WTC11 (cell line): ENCODE data around the gene SYNGAP1. TPM values are rescaled to one million over a fixed set of nuclear protein-coding genes. Genes with fewer than 3 reads are reported as not detected.
A peak's percentile ranks its signal among the peaks of the same experiment; 100 is the strongest.

ENCODE experiments used
- ATAC-seq: fragments of 200-7000 bp; cut with Tn5 transposase; 2 replicates; pipeline ENCODE4 v1.10.0; 2021; ENCODE audit warnings: mild to moderate bottlenecking, moderate library complexity
- CTCF ChIA-PET: fragments of 300-600 bp; sonication (Branson Sonifier 250); formaldehyde crosslinking; loops from one replicate; lab custom pipeline; 2021; ENCODE audit warnings: antibody characterized with exemption; lab: Charles Lee
- POLR2A ChIA-PET: fragments of 350-600 bp; sonication (Branson Sonifier 250); formaldehyde crosslinking; loops from one replicate; lab custom pipeline; 2021; ENCODE audit warnings: antibody characterized with exemption; lab: Charles Lee
- DNase-seq: peaks from one replicate; pipeline ENCODE4 v3.0.0; 2021; ENCODE audit warnings: low spot score
- H3K27ac Mint-ChIP-seq: 2 replicates; pipeline ENCODE4 v1.8.0; 2021; ENCODE audit warnings: mixed read lengths
- H3K27me3 Mint-ChIP-seq: 2 replicates; pipeline ENCODE4 v1.8.0; 2021; ENCODE audit warnings: low read depth, mild to moderate bottlenecking, moderate library complexity, mixed read lengths
- H3K36me3 Mint-ChIP-seq: 2 replicates; pipeline ENCODE4 v1.8.0; 2021; ENCODE audit warnings: mixed read lengths
- H3K4me1 Mint-ChIP-seq: 2 replicates; pipeline ENCODE4 v1.8.0; 2022; ENCODE audit warnings: mixed read lengths
- H3K4me3 Mint-ChIP-seq: 2 replicates; pipeline ENCODE4 v1.8.0; 2021; ENCODE audit warnings: mild to moderate bottlenecking, moderate library complexity, mixed read lengths
- H3K9me3 Mint-ChIP-seq: 2 replicates; pipeline ENCODE4 v1.8.0; 2021; ENCODE audit warnings: mixed read lengths
- ATF1 ChIP-seq: sonication (generic); formaldehyde crosslinking; IDR thresholded peaks from 2 replicates; pipeline ENCODE4 v1.8.1; 2023; ENCODE audit warnings: mild to moderate bottlenecking, moderate library complexity, missing genetic modification reagents
- CBFB ChIP-seq: sonication (generic); formaldehyde crosslinking; IDR thresholded peaks from 2 replicates; pipeline ENCODE4 v1.8.1; 2022; ENCODE audit warnings: mild to moderate bottlenecking, low read depth, missing genetic modification reagents
- FOXK1 ChIP-seq: sonication (generic); formaldehyde crosslinking; IDR thresholded peaks from 2 replicates; pipeline ENCODE4 v1.8.0; 2022; ENCODE audit warnings: mild to moderate bottlenecking, moderate library complexity, missing genetic modification reagents
- MXD4 ChIP-seq: fragments of 250-450 bp; sonication (Bioruptor Pico); IDR thresholded peaks from 2 replicates; pipeline ENCODE4 v1.8.0; 2021; ENCODE audit warnings: mild to moderate bottlenecking, moderate library complexity, borderline replicate concordance
- RORB ChIP-seq: fragments of 250-450 bp; sonication (Bioruptor Pico); IDR thresholded peaks from 2 replicates; pipeline ENCODE4 v1.9.0; 2021; ENCODE audit warnings: mild to moderate bottlenecking
- SMAD4 ChIP-seq: sonication (generic); formaldehyde crosslinking; IDR thresholded peaks from 2 replicates; pipeline ENCODE4 v1.8.0; 2022; ENCODE audit warnings: mild to moderate bottlenecking, missing genetic modification reagents
- ZNF263 ChIP-seq: sonication (generic); formaldehyde crosslinking; IDR thresholded peaks from 2 replicates; pipeline ENCODE4 v1.8.1; 2022; ENCODE audit warnings: low read depth, mild to moderate bottlenecking, moderate library complexity, missing genetic modification reagents
- total RNA-seq: library from RNA; stranded (reverse); gene quantifications from 3 replicates; pipeline ENCODE4 v1.2.3, GENCODE V29; 2021
- TF ChIP-seq, protein P1 (sequence below): fragments of 250-450 bp; sonication (Bioruptor Pico); IDR thresholded peaks from 2 replicates; pipeline ENCODE4 v1.8.0; 2021; ENCODE audit warnings: mild to moderate bottlenecking
- TF ChIP-seq, protein P2 (sequence below): sonication (generic); formaldehyde crosslinking; IDR thresholded peaks from 2 replicates; pipeline ENCODE4 v1.8.1; 2023; ENCODE audit warnings: mild to moderate bottlenecking, missing genetic modification reagents, moderate library complexity
- TF ChIP-seq, protein P3 (sequence below): sonication (generic); formaldehyde crosslinking; IDR thresholded peaks from 2 replicates; pipeline ENCODE4 v1.8.0; 2022; ENCODE audit warnings: mild to moderate bottlenecking, missing genetic modification reagents
- TF ChIP-seq, protein P4 (sequence below): sonication (generic); formaldehyde crosslinking; IDR thresholded peaks from 2 replicates; pipeline ENCODE4 v1.8.1; 2023; ENCODE audit warnings: mild to moderate bottlenecking, moderate library complexity, missing genetic modification reagents
- TF ChIP-seq, protein P5 (sequence below): sonication (generic); formaldehyde crosslinking; IDR thresholded peaks from 2 replicates; pipeline ENCODE4 v1.8.1; 2022; ENCODE audit warnings: mild to moderate bottlenecking, missing genetic modification reagents, moderate library complexity, borderline replicate concordance
- TF ChIP-seq, protein P6 (sequence below): fragments of 250-450 bp; sonication (Bioruptor Pico); conservative IDR thresholded peaks from 2 replicates; pipeline ENCODE4 v1.9.0; 2021; ENCODE audit warnings: mild to moderate bottlenecking

Gene SYNGAP1
- total RNA-seq, 1 experiment from 2014 or later: 139 TPM

DNA sequence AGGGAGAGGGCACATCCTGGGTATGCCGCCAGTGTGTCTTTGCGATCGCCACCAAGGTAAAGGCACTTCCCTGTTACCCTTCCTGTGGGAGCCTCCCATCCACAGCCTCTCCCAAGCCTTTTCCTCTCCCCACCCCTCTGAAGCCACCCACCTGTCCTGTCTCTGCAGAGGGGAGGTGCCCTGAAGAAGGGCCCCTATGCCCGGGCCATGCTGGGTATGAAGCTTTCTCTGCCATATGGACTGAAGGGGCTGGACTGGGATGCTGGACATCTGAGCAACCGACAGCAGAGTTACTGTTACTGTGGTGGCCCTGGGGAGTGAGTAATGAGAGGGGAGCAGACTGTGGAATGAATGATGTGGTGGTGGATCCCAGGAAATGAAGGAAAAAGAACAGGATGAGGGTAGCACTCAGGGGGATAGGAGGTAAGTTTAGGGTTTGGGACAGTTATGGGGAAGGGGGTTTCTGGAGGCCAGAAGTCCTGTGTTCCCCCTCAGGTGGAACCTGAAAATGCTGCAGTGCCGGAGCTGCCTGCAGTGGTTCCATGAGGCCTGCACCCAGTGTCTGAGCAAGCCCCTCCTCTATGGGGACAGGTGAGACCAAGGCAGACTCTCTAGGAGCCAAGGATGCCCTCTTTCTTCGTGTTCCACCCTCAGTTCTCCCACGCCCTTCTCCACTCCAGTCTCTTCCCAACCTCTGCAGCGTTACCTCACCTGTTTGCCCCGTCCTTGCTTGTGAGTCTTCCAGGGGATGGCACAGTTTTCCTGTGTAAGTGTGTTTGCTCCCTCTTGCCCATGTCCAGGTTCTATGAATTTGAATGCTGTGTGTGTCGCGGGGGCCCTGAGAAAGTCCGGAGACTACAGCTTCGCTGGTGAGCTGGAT is 6.4 kb upstream of the SYNGAP1 start:
- H3K27me3 Mint-ChIP-seq: no peaks in the 10 kb centered on the region
- H3K4me1 Mint-ChIP-seq: peaks cover 47% of the 10 kb centered on the region
- peak overlapping the region; percentile 78; the same call in 1 of the 2 replicates for H3K27ac Mint-ChIP-seq
- DNase-seq (no peak), ATAC-seq (no peak)
- no peaks in the 10 kb centered on the region for H3K9me3 Mint-ChIP-seq
- H3K36me3 Mint-ChIP-seq: peaks cover 34% of the 10 kb centered on the region
- H3K4me3 Mint-ChIP-seq: no peak overlapping the region
- ChIA-PET CTCF (interaction anchor here (0.8 kb wide), 1 partner anchor 13 kb away, joined by 4 read pairs; no protein-coding TSS in a partner anchor), POLR2A (no interaction called here)
- TF ChIP-seq, protein P1, sequence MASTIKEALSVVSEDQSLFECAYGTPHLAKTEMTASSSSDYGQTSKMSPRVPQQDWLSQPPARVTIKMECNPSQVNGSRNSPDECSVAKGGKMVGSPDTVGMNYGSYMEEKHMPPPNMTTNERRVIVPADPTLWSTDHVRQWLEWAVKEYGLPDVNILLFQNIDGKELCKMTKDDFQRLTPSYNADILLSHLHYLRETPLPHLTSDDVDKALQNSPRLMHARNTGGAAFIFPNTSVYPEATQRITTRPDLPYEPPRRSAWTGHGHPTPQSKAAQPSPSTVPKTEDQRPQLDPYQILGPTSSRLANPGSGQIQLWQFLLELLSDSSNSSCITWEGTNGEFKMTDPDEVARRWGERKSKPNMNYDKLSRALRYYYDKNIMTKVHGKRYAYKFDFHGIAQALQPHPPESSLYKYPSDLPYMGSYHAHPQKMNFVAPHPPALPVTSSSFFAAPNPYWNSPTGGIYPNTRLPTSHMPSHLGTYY: no peak
- no peak for TF ChIP-seq MXD4 (CRISPR knock-in tag)
- TF ChIP-seq, protein P2, sequence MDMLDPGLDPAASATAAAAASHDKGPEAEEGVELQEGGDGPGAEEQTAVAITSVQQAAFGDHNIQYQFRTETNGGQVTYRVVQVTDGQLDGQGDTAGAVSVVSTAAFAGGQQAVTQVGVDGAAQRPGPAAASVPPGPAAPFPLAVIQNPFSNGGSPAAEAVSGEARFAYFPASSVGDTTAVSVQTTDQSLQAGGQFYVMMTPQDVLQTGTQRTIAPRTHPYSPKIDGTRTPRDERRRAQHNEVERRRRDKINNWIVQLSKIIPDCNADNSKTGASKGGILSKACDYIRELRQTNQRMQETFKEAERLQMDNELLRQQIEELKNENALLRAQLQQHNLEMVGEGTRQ (CRISPR knock-in tag): no peak
- TF ChIP-seq ZNF263: no peak
- TF ChIP-seq FOXK1 (CRISPR knock-in tag): no peak
- no peak for TF ChIP-seq SMAD4 (CRISPR knock-in tag)
- TF ChIP-seq, protein P3, sequence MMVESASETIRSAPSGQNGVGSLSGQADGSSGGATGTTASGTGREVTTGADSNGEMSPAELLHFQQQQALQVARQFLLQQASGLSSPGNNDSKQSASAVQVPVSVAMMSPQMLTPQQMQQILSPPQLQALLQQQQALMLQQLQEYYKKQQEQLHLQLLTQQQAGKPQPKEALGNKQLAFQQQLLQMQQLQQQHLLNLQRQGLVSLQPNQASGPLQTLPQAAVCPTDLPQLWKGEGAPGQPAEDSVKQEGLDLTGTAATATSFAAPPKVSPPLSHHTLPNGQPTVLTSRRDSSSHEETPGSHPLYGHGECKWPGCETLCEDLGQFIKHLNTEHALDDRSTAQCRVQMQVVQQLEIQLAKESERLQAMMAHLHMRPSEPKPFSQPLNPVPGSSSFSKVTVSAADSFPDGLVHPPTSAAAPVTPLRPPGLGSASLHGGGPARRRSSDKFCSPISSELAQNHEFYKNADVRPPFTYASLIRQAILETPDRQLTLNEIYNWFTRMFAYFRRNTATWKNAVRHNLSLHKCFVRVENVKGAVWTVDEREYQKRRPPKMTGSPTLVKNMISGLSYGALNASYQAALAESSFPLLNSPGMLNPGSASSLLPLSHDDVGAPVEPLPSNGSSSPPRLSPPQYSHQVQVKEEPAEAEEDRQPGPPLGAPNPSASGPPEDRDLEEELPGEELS (CRISPR knock-in tag): 0 out of 2 replicates have a peak, but pooled peaks have one; percentile 14

DNA sequence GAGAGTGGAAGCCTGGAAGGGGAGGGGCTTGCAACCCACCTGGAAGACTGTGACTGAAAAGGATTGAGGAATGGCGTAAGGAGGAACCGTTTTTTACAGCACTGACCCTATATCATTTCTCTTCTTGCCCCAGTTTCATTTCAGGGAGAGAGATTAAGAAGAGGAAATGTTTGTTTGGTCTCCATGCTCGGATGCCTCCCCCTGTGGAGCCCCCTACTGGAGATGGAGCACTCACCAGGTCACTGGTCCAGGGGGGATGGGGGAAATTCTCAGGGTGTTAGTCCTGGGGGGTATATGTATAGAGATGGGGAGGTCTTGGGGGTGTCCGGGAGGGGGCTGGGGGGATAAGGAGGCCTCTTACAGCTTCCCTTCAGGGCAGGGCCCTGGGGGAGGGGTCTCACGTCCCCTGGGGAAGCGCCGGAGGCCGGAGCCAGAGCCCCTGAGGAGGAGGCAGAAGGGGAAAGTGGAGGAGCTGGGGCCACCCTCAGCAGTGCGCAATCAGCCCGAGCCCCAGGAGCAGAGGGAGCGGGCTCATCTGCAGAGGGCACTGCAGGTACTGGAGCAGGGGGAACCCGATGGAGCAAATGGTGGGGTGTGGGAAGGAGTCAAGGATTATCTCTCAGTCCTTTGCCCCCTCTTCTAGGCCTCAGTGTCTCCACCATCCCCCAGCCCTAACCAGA is 5.1 kb upstream of the SYNGAP1 start:
- no peak overlapping the region for H3K4me3 Mint-ChIP-seq
- POLR2A ChIA-PET: no interaction called here
- peaks cover 52% of the 10 kb centered on the region for H3K4me1 Mint-ChIP-seq
- DNase-seq: no peak
- H3K9me3 Mint-ChIP-seq: no peaks in the 10 kb centered on the region
- peaks cover 34% of the 10 kb centered on the region for H3K36me3 Mint-ChIP-seq
- H3K27me3 Mint-ChIP-seq: no peaks in the 10 kb centered on the region
- peak overlapping the region; percentile 78; the same call in 1 of the 2 replicates for H3K27ac Mint-ChIP-seq
- CTCF ChIA-PET: interaction anchor here (0.6 to 1.6 kb wide), 6 partner anchors 11 to 212 kb away, joined by 3 to 11 read pairs (median 4); partner anchors contain the start of genes ZBTB22 and ZBTB9
- ATAC-seq: no peak
- TF ChIP-seq, protein P4, sequence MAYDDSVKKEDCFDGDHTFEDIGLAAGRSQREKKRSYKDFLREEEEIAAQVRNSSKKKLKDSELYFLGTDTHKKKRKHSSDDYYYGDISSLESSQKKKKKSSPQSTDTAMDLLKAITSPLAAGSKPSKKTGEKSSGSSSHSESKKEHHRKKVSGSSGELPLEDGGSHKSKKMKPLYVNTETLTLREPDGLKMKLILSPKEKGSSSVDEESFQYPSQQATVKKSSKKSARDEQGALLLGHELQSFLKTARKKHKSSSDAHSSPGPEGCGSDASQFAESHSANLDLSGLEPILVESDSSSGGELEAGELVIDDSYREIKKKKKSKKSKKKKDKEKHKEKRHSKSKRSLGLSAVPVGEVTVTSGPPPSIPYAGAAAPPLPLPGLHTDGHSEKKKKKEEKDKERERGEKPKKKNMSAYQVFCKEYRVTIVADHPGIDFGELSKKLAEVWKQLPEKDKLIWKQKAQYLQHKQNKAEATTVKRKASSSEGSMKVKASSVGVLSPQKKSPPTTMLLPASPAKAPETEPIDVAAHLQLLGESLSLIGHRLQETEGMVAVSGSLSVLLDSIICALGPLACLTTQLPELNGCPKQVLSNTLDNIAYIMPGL (CRISPR knock-in tag): no peak
- TF ChIP-seq CBFB (CRISPR knock-in tag) (no peak), RORB (CRISPR knock-in tag) (no peak), ATF1 (CRISPR knock-in tag) (no peak)
- TF ChIP-seq, protein P5, sequence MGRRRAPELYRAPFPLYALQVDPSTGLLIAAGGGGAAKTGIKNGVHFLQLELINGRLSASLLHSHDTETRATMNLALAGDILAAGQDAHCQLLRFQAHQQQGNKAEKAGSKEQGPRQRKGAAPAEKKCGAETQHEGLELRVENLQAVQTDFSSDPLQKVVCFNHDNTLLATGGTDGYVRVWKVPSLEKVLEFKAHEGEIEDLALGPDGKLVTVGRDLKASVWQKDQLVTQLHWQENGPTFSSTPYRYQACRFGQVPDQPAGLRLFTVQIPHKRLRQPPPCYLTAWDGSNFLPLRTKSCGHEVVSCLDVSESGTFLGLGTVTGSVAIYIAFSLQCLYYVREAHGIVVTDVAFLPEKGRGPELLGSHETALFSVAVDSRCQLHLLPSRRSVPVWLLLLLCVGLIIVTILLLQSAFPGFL (CRISPR knock-in tag): no peak
- TF ChIP-seq, protein P6, sequence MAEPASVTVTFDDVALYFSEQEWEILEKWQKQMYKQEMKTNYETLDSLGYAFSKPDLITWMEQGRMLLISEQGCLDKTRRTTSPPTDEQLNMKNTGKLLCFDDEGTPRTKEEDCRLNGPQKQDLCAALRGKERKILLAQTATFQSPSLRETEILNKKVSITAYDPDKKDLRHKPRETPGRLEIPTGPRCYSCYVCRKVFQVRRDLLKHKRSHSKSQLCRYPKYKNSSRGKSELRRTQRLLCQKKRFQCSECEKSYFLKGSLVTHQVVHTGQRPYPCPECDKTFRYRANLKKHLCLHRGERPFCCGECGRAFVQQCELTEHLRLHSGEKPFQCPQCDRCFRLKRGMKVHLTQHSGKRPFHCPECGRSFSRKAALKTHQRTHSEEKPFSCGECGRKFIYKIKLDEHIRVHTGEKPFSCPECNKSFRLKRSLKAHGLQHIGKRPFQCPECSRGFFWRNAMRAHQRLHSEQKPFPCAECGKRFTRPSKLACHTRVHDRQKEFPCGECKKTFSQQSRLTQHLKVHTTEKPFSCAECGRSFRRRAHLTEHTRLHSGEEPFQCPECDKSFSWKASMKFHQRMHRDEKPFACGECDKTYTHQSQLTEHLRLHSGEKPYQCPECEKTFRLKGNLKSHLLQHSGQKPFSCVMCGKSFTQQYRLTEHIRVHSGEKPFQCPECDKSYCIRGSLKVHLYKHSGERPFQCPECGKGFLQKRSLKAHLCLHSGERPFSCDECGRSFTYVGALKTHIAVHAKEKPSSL (CRISPR knock-in tag): no peak
